OCI-LY7 (cell line): Measurements from ENCODE around the gene AGPAT3. TPM values are rescaled to one million over a fixed set of nuclear protein-coding genes. Genes with fewer than 3 reads are reported as not detected.

Source experiments
- BruUV-seq: library from RNA; stranded (reverse); fragments of 400-500 nt; replicated peaks from 2 replicates; lab custom pipeline; 2021; lab: Mats Ljungman, UMichigan
- CTCF ChIA-PET: fragments of 300-600 bp; sonication (Branson Sonifier 250); formaldehyde crosslinking; loops from one replicate; lab custom pipeline; 2022; ENCODE audit warnings: antibody characterized with exemption; ENCODE audit not compliant: unreplicated experiment; lab: Charles Lee
- POLR2A ChIA-PET: fragments of 300-600 bp; sonication (Branson Sonifier 250); formaldehyde crosslinking; loops from one replicate; lab custom pipeline; 2022; ENCODE audit warnings: antibody characterized with exemption; lab: Charles Lee
- DNase-seq: peaks from one replicate; pipeline ENCODE4 v3.0.0-alpha.2; 2015; ENCODE audit warnings: low spot score
- H2AFZ ChIP-seq: fragments of 200-600 bp; sonication (generic), shearing (Covaris generic); 2 replicates; pipeline ENCODE4 v1.6.1; 2014; ENCODE audit warnings: mild to moderate bottlenecking, antibody characterized with exemption, low read length, moderate library complexity
- H3K27ac ChIP-seq: fragments of 200-600 bp; sonication (generic); 2 replicates; pipeline ENCODE4 v1.5.1; 2014; ENCODE audit warnings: mixed run types, low read depth, mild to moderate bottlenecking, moderate library complexity, low read length, inconsistent platforms; ENCODE audit not compliant: poor library complexity, severe bottlenecking
- H3K36me3 ChIP-seq: fragments of 200-600 bp; sonication (generic); 2 replicates; pipeline ENCODE4 v1.6.1; 2014; ENCODE audit warnings: mild to moderate bottlenecking, antibody characterized with exemption, low read length, moderate library complexity, mixed read lengths; ENCODE audit not compliant: insufficient read depth
- H3K4me1 ChIP-seq: fragments of 200-600 bp; sonication (generic); 2 replicates; pipeline ENCODE4 v1.5.1; 2014; ENCODE audit warnings: mild to moderate bottlenecking, low read length; ENCODE audit not compliant: insufficient read depth, poor library complexity, severe bottlenecking
- H3K4me2 ChIP-seq: fragments of 200-600 bp; sonication (generic); 2 replicates; pipeline ENCODE4 v1.6.1; 2014; ENCODE audit warnings: mild to moderate bottlenecking, low read length
- H3K4me3 ChIP-seq: fragments of 200-600 bp; sonication (generic); 2 replicates; pipeline ENCODE4 v1.5.1; 2014; ENCODE audit warnings: mild to moderate bottlenecking, low read depth, low read length; ENCODE audit not compliant: poor library complexity, severe bottlenecking
- H3K79me2 ChIP-seq: fragments of 200-600 bp; sonication (generic); 2 replicates; pipeline ENCODE4 v1.6.1; 2016; ENCODE audit warnings: low read depth, mild to moderate bottlenecking, low read length, moderate library complexity, mixed read lengths; ENCODE audit not compliant: insufficient read depth
- H3K9me2 ChIP-seq: fragments of 200-600 bp; sonication (generic); 2 replicates; pipeline ENCODE4 v1.6.1; 2016; ENCODE audit warnings: mild to moderate bottlenecking, low read length, mixed read lengths; ENCODE audit not compliant: insufficient read depth
- H3K9me3 ChIP-seq: fragments of 200-600 bp; sonication (generic); 2 replicates; pipeline ENCODE4 v1.6.1; 2014; ENCODE audit warnings: mild to moderate bottlenecking, mixed run types, low read length, mixed read lengths
- H4K20me1 ChIP-seq: fragments of 200-600 bp; sonication (generic); 2 replicates; pipeline ENCODE4 v1.6.1; 2014; ENCODE audit warnings: mild to moderate bottlenecking, antibody characterized with exemption, low read length, moderate library complexity, mixed read lengths; ENCODE audit not compliant: insufficient read depth
- EZH2phosphoT487 ChIP-seq: fragments of 200-600 bp; sonication (generic); IDR thresholded peaks from 2 replicates; pipeline ENCODE4 v1.6.1; 2018; ENCODE audit warnings: low read depth, borderline replicate concordance, mild to moderate bottlenecking, mixed run types, antibody characterized with exemption, low read length, moderate library complexity, mixed read lengths
- intact Hi-C: fragments of 100-400 bp; cut with micrococcal nuclease; formaldehyde crosslinking; loops from one replicate; pipeline ENCODE4 v1.10.0; 2022; ENCODE audit not compliant: unreplicated experiment
- total RNA-seq, 2 experiments: library from RNA; depleted of rRNA in 1 of 2; stranded (reverse); fragments of >200 nt in 1 of 2; shearing (Covaris generic) in 1 of 2; gene quantifications; 2 replicates each; pipeline ENCODE4 v1.2.3, GENCODE V29; 2014 to 2022
- TF ChIP-seq, protein P1 (sequence below): fragments of 200-600 bp; sonication (generic); conservative IDR thresholded peaks from 2 replicates; pipeline ENCODE4 v1.5.1; 2014; ENCODE audit warnings: mild to moderate bottlenecking, antibody characterized with exemption, low read length, moderate library complexity, mixed read lengths

Gene AGPAT3
- total RNA-seq, 2 experiments from 2014 or later = 9.2 to 33.4 TPM

GRCh38 chr21:43832648-43833047 is 32.4 kb upstream of the AGPAT3 start:
- H3K4me1 ChIP-seq = no peaks in the 10 kb centered on the region
- TF ChIP-seq, protein P1, sequence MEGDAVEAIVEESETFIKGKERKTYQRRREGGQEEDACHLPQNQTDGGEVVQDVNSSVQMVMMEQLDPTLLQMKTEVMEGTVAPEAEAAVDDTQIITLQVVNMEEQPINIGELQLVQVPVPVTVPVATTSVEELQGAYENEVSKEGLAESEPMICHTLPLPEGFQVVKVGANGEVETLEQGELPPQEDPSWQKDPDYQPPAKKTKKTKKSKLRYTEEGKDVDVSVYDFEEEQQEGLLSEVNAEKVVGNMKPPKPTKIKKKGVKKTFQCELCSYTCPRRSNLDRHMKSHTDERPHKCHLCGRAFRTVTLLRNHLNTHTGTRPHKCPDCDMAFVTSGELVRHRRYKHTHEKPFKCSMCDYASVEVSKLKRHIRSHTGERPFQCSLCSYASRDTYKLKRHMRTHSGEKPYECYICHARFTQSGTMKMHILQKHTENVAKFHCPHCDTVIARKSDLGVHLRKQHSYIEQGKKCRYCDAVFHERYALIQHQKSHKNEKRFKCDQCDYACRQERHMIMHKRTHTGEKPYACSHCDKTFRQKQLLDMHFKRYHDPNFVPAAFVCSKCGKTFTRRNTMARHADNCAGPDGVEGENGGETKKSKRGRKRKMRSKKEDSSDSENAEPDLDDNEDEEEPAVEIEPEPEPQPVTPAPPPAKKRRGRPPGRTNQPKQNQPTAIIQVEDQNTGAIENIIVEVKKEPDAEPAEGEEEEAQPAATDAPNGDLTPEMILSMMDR = no peak
- TF ChIP-seq EZH2phosphoT487 = no peak
- H4K20me1 ChIP-seq = no peaks in the 10 kb centered on the region
- H3K9me3 ChIP-seq = no peaks in the 10 kb centered on the region
- no peak overlapping the region for H3K27ac ChIP-seq
- H2AFZ ChIP-seq = no peak overlapping the region
- ChIA-PET POLR2A (no interaction called here), CTCF (no interaction called here)
- no peak for DNase-seq
- H3K79me2 ChIP-seq = no peaks in the 10 kb centered on the region
- no peaks in the 10 kb centered on the region for H3K36me3 ChIP-seq
- BruUV-seq = no TSS peak
- H3K4me3 ChIP-seq = no peak overlapping the region
- intact Hi-C loops = no loop called here
- H3K9me2 ChIP-seq = no peaks in the 10 kb centered on the region
- H3K4me2 ChIP-seq = no peak overlapping the region

DNA sequence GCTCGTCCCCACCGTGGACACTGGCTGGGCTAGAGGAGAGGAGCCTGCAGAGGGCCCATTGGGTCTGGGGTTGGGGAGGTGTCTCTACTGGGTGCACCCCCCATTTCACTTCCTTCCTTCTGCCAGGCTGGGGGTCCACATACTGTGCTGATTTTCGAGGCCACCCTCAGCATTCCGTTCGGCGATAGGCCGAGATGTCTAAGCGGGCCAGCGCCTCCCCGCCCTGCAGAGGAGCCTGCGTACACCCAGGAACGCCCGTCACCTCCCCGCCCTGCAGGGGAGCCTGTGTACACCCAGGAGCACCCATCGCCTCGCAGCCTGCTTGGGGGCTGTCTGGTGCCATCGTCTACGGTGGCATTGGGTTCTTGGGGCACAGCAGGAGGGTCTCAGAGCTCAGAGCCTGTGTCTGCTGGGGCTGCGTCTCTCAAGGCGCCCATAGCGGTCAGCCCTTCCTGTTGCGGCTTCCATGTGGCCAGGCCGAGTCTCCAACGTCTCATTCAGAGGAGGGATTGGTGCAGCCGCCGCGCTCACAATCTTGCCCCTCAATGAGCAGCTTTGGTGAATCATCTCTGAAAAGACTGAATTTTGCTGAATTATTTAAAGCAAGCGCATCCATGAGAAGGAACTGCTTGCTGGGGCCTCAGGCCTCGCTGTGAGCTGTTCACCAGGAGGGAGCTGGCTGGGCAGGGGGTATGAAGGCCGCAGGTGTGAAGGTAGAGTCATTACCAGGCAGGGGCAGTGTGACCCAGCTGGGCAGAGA is 30.7 kb upstream of the AGPAT3 start:
- intact Hi-C loops = no loop called here
- no peaks in the 10 kb centered on the region for H3K4me1 ChIP-seq
- H3K9me3 ChIP-seq = no peaks in the 10 kb centered on the region
- no peaks in the 10 kb centered on the region for H3K79me2 ChIP-seq
- no TSS peak for BruUV-seq
- no peaks in the 10 kb centered on the region for H4K20me1 ChIP-seq
- no peak overlapping the region for H3K4me2 ChIP-seq
- no peak for TF ChIP-seq EZH2phosphoT487
- TF ChIP-seq, protein P1 = no peak
- no peak overlapping the region for H3K27ac ChIP-seq
- H2AFZ ChIP-seq = no peak overlapping the region
- H3K36me3 ChIP-seq = no peaks in the 10 kb centered on the region
- no peak overlapping the region for H3K4me3 ChIP-seq
- no peaks in the 10 kb centered on the region for H3K9me2 ChIP-seq
- ChIA-PET CTCF (no interaction called here), POLR2A (no interaction called here)
- DNase-seq = no peak

- POLR2A ChIA-PET = no interaction called here
- Histone ChIP-seq H3K4me3 (no peak overlapping the region), H3K36me3 (no peaks in the 10 kb centered on the region), H3K4me2 (no peak overlapping the region), H2AFZ (no peak overlapping the region), H3K79me2 (no peaks in the 10 kb centered on the region), H4K20me1 (no peaks in the 10 kb centered on the region), H3K27ac (no peak overlapping the region), H3K4me1 (no peaks in the 10 kb centered on the region), H3K9me2 (no peaks in the 10 kb centered on the region), H3K9me3 (no peaks in the 10 kb centered on the region)
- DNase-seq = no peak
- CTCF ChIA-PET = no interaction called here
- no TSS peak for BruUV-seq
- TF ChIP-seq EZH2phosphoT487 = no peak
- TF ChIP-seq, protein P1 = no peak
- intact Hi-C loops = no loop called here
Observed at GRCh38 chr21:43835050-43835449, 30.0 kb upstream of the AGPAT3 start.
